MM.1S (cell line): Measurements from ENCODE around the gene PVR.

Source experiments
- EZH2 ChIP-seq: fragments of 300-600 bp; sonication (generic); optimal IDR thresholded peaks from 2 replicates; pipeline ENCODE3; 2017; ENCODE audit warnings: low read depth, mild to moderate bottlenecking, antibody characterized with exemption, low read length, mixed read lengths
- EZH2phosphoT487 ChIP-seq: fragments of 300-600 bp; sonication (generic); IDR thresholded peaks from 2 replicates; pipeline ENCODE4 v1.6.1; 2018; ENCODE audit warnings: antibody characterized with exemption, low read length
- TF ChIP-seq, protein P1 (sequence below): fragments of 300-600 bp; sonication (generic); IDR thresholded peaks from 2 replicates; pipeline ENCODE4 v1.5.1; 2016; ENCODE audit warnings: antibody characterized with exemption, low read length, mixed read lengths

DNA sequence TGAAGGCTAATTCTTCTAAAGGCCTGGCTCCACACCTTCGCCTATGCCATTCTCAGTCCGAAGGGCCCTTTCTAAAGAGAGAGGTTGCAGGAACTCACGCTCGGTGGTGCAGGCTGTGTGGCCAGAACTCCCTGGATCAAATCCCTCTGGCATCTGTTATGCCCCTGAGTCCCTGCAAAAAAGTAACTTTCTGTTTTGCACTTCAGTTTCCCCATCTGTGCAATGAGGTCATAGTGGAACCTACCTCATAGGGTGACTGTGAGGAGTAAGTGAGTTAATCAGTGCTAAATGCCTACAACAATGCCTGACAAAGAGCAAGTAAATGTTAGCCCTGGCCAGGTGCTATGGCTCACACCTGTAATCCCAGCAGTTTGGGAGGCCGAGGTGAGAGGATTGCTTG lies 23.0 kb upstream of the PVR start:
- TF ChIP-seq, protein P1, sequence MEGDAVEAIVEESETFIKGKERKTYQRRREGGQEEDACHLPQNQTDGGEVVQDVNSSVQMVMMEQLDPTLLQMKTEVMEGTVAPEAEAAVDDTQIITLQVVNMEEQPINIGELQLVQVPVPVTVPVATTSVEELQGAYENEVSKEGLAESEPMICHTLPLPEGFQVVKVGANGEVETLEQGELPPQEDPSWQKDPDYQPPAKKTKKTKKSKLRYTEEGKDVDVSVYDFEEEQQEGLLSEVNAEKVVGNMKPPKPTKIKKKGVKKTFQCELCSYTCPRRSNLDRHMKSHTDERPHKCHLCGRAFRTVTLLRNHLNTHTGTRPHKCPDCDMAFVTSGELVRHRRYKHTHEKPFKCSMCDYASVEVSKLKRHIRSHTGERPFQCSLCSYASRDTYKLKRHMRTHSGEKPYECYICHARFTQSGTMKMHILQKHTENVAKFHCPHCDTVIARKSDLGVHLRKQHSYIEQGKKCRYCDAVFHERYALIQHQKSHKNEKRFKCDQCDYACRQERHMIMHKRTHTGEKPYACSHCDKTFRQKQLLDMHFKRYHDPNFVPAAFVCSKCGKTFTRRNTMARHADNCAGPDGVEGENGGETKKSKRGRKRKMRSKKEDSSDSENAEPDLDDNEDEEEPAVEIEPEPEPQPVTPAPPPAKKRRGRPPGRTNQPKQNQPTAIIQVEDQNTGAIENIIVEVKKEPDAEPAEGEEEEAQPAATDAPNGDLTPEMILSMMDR, result no peak
- TF ChIP-seq EZH2, result no peak
- no peak for TF ChIP-seq EZH2phosphoT487
